GM13976 (cell line): Measurements from ENCODE around the gene HTRA1.

ENCODE experiments used
- DNase-seq: peaks from one replicate; pipeline ENCODE4 v3.0.0; 2012; ENCODE audit warnings: low spot score
- CTCF ChIP-seq: IDR thresholded peaks from 2 replicates; pipeline ENCODE4 v1.5.1; 2012; ENCODE audit warnings: borderline replicate concordance, mild to moderate bottlenecking; ENCODE audit not compliant: insufficient read depth; ENCODE audit errors: extremely low read depth, missing control alignments, control extremely low read depth
- in situ Hi-C: fragments of 300-500 bp; cut with MboI; formaldehyde crosslinking; loops from one replicate; pipeline ENCODE4 v1.12.0; 2022; ENCODE audit warnings: low sequenced_read_pairs, mixed read lengths, inconsistent platforms; ENCODE audit not compliant: unreplicated experiment

Gene HTRA1

GRCh38 chr10:122485670-122486069, 24.3 kb downstream of the HTRA1 start:
- no peak for DNase-seq
- no peak for TF ChIP-seq CTCF
- in situ Hi-C loops, result no loop called here

GRCh38 chr10:122486406-122487080, 25.2 kb downstream of the HTRA1 start:
- in situ Hi-C loops, result no loop called here
- DNase-seq, result no peak
- TF ChIP-seq CTCF, result no peak

- TF ChIP-seq CTCF, result no peak
- DNase-seq, result no peak
- in situ Hi-C loops, result no loop called here
Measured at GRCh38 chr10:122487174-122487765, 25.9 kb downstream of the HTRA1 start.

GRCh38 chr10:122490268-122490667, 28.9 kb downstream of the HTRA1 start:
- in situ Hi-C loops, result no loop called here
- no peak for DNase-seq
- no peak for TF ChIP-seq CTCF

GRCh38 chr10:122490786-122491680, 29.7 kb downstream of the HTRA1 start:
- no peak for TF ChIP-seq CTCF
- in situ Hi-C loops, result no loop called here
- no peak for DNase-seq

GRCh38 chr10:122492006-122492405, 30.7 kb downstream of the HTRA1 start:
- no peak for DNase-seq
- in situ Hi-C loops, result no loop called here
- no peak for TF ChIP-seq CTCF
